ENCODE data around the gene NCOR2. TPM values are rescaled to one million over a fixed set of nuclear protein-coding genes. Genes with fewer than 3 reads are reported as not detected.

NCOR2 gene
- polyA plus RNA-seq, 1 donor from 2014 or later, result 4.8 TPM

DNA sequence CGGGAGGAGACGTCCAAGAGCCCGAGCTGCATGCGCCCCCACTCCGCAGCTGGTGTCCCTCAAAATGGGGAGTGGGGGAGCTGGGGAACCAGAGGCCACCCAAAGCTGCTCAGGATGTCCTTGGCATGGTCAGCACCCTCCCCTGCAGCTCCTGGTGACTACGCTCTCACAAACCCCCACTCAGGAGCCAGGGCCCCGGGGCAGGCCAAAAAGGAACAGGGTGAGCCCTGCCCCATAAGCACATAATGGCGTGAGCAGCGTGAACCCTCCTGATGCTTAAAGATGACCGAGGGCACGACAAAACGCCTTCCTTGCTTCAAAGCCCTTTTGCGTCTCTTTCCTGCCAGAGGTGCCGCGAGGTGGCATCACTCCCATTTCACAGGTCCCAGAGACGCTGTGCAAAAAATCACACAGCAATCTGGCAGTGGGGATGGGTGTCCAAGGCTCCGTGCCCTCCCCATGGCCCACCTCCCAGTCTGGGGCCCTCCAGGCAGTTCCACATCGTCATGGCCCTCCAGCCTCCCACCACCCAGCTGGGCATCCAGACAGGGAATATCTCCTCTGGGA lies 13.5 kb downstream of the NCOR2 start:
- no peak overlapping the region for H3K27ac ChIP-seq (ENCODE audit: low read length)
- H3K27me3 ChIP-seq (ENCODE audit: insufficient read depth, low read depth, low read length), result no peaks in the 10 kb centered on the region
- H3K4me2 ChIP-seq (ENCODE audit: low read length), result no peak overlapping the region
- no peak overlapping the region for H3K9ac ChIP-seq (ENCODE audit: low read length)
- peaks cover 32% of the 10 kb centered on the region for H3K79me2 ChIP-seq (replicated peaks; ENCODE audit: insufficient read depth, low read length)
- H4K20me1 ChIP-seq (ENCODE audit: insufficient read depth), result no peaks in the 10 kb centered on the region
- no peaks in the 10 kb centered on the region for H3K9me3 ChIP-seq (ENCODE audit: low read length)
- H3K9me2 ChIP-seq (ENCODE audit: insufficient read depth, low read length), result no peaks in the 10 kb centered on the region
- no peak overlapping the region for H2AFZ ChIP-seq (ENCODE audit: low read depth, low read length)
- H3F3A ChIP-seq (ENCODE audit: insufficient read depth, low read length, poor library complexity, severe bottlenecking), result peaks cover 3% of the 10 kb centered on the region
- no peaks in the 10 kb centered on the region for H3K36me3 ChIP-seq (ENCODE audit: insufficient read depth, low read length)
- TF ChIP-seq, protein P1, sequence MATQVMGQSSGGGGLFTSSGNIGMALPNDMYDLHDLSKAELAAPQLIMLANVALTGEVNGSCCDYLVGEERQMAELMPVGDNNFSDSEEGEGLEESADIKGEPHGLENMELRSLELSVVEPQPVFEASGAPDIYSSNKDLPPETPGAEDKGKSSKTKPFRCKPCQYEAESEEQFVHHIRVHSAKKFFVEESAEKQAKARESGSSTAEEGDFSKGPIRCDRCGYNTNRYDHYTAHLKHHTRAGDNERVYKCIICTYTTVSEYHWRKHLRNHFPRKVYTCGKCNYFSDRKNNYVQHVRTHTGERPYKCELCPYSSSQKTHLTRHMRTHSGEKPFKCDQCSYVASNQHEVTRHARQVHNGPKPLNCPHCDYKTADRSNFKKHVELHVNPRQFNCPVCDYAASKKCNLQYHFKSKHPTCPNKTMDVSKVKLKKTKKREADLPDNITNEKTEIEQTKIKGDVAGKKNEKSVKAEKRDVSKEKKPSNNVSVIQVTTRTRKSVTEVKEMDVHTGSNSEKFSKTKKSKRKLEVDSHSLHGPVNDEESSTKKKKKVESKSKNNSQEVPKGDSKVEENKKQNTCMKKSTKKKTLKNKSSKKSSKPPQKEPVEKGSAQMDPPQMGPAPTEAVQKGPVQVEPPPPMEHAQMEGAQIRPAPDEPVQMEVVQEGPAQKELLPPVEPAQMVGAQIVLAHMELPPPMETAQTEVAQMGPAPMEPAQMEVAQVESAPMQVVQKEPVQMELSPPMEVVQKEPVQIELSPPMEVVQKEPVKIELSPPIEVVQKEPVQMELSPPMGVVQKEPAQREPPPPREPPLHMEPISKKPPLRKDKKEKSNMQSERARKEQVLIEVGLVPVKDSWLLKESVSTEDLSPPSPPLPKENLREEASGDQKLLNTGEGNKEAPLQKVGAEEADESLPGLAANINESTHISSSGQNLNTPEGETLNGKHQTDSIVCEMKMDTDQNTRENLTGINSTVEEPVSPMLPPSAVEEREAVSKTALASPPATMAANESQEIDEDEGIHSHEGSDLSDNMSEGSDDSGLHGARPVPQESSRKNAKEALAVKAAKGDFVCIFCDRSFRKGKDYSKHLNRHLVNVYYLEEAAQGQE (IDR thresholded peaks at IDR 0.05; ENCODE audit: borderline replicate concordance), result no peak
- TF ChIP-seq EP300 (conservative IDR thresholded peaks at IDR 0.05; ENCODE audit: poor library complexity, severe bottlenecking), result no peak
- no peak for TF ChIP-seq POLR2AphosphoS5 (IDR thresholded peaks at IDR 0.05)
- no peak for TF ChIP-seq TAF1 (IDR thresholded peaks at IDR 0.05; ENCODE audit: low read depth)
- TF ChIP-seq, protein P2, sequence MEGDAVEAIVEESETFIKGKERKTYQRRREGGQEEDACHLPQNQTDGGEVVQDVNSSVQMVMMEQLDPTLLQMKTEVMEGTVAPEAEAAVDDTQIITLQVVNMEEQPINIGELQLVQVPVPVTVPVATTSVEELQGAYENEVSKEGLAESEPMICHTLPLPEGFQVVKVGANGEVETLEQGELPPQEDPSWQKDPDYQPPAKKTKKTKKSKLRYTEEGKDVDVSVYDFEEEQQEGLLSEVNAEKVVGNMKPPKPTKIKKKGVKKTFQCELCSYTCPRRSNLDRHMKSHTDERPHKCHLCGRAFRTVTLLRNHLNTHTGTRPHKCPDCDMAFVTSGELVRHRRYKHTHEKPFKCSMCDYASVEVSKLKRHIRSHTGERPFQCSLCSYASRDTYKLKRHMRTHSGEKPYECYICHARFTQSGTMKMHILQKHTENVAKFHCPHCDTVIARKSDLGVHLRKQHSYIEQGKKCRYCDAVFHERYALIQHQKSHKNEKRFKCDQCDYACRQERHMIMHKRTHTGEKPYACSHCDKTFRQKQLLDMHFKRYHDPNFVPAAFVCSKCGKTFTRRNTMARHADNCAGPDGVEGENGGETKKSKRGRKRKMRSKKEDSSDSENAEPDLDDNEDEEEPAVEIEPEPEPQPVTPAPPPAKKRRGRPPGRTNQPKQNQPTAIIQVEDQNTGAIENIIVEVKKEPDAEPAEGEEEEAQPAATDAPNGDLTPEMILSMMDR (IDR thresholded peaks at IDR 0.05; ENCODE audit: poor library complexity, severe bottlenecking), result no peak
- no peak for TF ChIP-seq EZH2 (IDR thresholded peaks at IDR 0.05; ENCODE audit: borderline replicate concordance, insufficient read depth, low read length, poor library complexity, severe bottlenecking)
- no peak for TF ChIP-seq SMC3 (conservative IDR thresholded peaks at IDR 0.05; ENCODE audit: poor library complexity)
- no peak for TF ChIP-seq RAD21 (conservative IDR thresholded peaks at IDR 0.05)
- no peak for TF ChIP-seq MXI1 (conservative IDR thresholded peaks at IDR 0.05; ENCODE audit: poor library complexity, severe bottlenecking)
- no peak overlapping the region for H3K4me3 ChIP-seq (ENCODE audit: low read length)

DNA sequence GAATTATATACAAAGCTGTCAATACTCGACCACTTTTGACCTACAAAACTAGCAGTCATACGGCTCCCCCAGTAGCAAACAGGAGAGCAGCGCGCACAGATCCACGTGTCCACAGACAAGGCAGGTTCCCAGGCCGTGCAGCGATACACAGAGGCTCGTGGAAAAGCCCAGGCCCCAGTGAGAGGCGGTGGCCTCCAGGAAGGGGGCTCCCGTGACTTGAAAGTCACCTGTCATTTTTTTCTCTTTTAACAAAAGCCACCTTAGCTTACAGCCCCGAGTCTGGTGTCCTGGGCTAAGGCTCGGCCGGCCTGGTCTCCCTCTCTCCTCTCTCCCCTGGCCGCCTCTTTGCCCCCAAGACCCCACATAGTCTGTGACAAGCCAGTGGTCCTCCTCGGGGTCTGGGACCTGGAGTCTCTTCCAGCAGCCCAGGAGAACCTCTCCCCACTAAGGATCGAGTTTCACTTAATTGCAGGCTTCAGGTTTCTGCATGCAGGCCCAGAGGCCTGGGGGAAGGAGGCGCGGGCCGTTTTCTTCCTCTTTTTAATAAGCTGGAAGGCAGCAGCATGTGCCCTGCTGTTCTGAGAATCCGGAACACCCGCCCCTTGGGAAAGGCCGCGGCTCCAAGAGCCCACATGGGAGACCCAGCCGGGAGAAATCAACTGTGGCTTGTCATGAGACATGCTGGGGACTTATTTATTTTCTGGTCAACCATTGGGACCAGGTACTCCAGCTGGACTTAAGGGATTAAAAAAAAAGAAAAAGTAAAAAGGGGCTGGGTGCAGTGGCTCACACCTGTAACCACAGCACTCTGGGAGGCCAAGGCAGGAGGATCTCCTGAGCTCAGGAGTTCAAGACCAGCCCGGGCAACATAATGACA lies 15.9 kb downstream of the NCOR2 start:
- Histone ChIP-seq H3K9ac (ENCODE audit: low read length) (peak overlapping the region; percentile 50), H3K4me3 (ENCODE audit: low read length) (peak overlapping the region; percentile 18), H3F3A (ENCODE audit: insufficient read depth, low read length, poor library complexity, severe bottlenecking) (peaks cover 3% of the 10 kb centered on the region), H4K20me1 (ENCODE audit: insufficient read depth) (no peaks in the 10 kb centered on the region), H3K9me3 (ENCODE audit: low read length) (no peaks in the 10 kb centered on the region), H3K79me2 (replicated peaks; ENCODE audit: insufficient read depth, low read length) (peaks cover 43% of the 10 kb centered on the region), H3K4me2 (ENCODE audit: low read length) (peak overlapping the region; percentile 39), H3K27me3 (ENCODE audit: insufficient read depth, low read depth, low read length) (no peaks in the 10 kb centered on the region), H3K27ac (ENCODE audit: low read length) (peak overlapping the region; percentile 56), H2AFZ (ENCODE audit: low read depth, low read length) (no peak overlapping the region), H3K36me3 (ENCODE audit: insufficient read depth, low read length) (no peaks in the 10 kb centered on the region), H3K9me2 (ENCODE audit: insufficient read depth, low read length) (no peaks in the 10 kb centered on the region)
- TF ChIP-seq POLR2AphosphoS5 (IDR thresholded peaks at IDR 0.05) (no peak), RAD21 (conservative IDR thresholded peaks at IDR 0.05) (peak; percentile 64), EZH2 (IDR thresholded peaks at IDR 0.05; ENCODE audit: borderline replicate concordance, insufficient read depth, low read length, poor library complexity, severe bottlenecking) (no peak), MXI1 (conservative IDR thresholded peaks at IDR 0.05; ENCODE audit: poor library complexity, severe bottlenecking) (peak; percentile 68), EP300 (conservative IDR thresholded peaks at IDR 0.05; ENCODE audit: poor library complexity, severe bottlenecking) (peak; percentile 20), SMC3 (conservative IDR thresholded peaks at IDR 0.05; ENCODE audit: poor library complexity) (peak; percentile 51), TAF1 (IDR thresholded peaks at IDR 0.05; ENCODE audit: low read depth) (no peak)
- TF ChIP-seq, protein P1 (IDR thresholded peaks at IDR 0.05; ENCODE audit: borderline replicate concordance), result peak; percentile 22
- TF ChIP-seq, protein P2 (IDR thresholded peaks at IDR 0.05; ENCODE audit: poor library complexity, severe bottlenecking), result peak; percentile 56

All from neural cell (in vitro differentiated cells).